GM21619 (cell line): ENCODE results near the gene COTL1.

Experiments used
- ATAC-seq: cut with Tn5 transposase; IDR thresholded peaks from one replicate; pipeline ENCODE4 v1.9.1; 2021; ENCODE audit not compliant: unreplicated experiment

Gene COTL1

GRCh38 chr16:84597931-84598351 lies 19.9 kb downstream of the COTL1 start:
- ATAC-seq = no peak

DNA sequence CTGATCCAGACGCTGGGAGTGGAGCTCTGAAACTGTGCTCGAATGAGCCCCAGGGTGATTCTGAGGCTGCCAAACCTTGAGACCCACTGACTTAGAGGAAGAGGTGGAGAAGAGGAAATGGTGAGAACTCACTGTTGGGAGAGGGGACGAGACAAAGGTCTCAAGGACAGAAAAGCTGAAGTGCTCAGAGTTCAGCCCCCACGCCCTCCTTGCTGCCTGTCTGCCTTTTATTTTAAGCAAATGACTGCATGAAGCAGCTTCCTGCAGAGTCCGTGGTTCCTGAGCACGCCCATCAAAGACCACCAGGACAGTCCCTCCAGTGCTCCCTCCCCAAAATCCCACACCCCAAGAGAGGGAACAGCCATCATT lies 20.4 kb downstream of the COTL1 start:
- no peak for ATAC-seq

DNA sequence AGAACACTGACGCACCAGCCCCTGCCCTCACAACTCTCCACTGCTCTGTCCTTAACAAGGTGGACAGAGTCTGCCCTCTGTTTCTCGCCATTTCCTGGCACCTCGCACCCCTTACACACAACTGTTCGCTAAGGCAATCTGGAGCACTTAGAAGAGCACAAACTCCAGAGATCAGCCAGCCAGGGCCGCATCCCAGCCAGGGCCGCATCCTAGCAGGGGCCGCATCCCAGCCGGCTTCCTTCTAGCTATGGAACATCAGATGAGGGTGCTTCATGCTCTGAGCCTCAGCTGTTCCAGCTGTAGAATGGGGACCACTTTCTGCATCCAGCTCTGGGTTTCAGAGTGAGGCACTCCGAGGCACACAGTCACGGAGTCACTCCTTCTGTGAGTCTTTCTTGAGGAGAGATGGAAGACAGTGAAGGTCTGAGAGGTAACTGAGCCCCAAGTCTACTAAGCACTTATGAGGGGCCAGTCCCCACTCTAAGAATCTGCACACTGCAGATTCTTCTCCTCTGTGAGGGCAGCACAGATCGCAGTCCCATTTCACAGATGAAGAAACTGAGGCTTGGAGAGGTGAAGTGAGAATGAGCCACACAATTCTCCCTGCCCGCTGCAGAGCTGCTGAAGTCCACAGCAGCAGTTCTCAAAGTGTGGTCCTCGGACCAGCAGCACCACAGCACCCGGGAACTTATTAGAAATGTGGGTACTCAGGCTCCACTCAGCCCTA lies 20.9 kb downstream of the COTL1 start:
- no peak for ATAC-seq

GRCh38 chr16:84596161-84596560 lies 21.7 kb downstream of the COTL1 start:
- ATAC-seq = no peak

GRCh38 chr16:84595052-84595481 lies 22.8 kb downstream of the COTL1 start:
- ATAC-seq = no peak

DNA sequence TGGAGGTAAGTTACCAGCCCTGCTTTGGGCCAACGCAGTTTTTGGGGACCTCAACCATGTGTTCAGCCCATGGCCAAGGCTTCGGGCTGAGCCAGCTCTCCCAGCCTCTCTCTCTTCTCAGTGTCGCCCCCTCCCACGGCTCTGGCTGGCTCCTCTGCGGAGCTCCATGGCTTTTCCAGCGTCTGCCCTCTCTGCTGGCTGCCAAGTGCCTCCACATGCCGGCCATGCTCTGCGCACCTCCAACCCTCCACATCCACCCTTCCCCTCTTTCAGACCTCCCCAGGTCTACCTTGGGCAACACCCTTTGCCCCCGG lies 23.2 kb downstream of the COTL1 start:
- ATAC-seq = no peak

- peak; percentile 85 for ATAC-seq
Measured at GRCh38 chr16:84593825-84594724, 23.8 kb downstream of the COTL1 start.

DNA sequence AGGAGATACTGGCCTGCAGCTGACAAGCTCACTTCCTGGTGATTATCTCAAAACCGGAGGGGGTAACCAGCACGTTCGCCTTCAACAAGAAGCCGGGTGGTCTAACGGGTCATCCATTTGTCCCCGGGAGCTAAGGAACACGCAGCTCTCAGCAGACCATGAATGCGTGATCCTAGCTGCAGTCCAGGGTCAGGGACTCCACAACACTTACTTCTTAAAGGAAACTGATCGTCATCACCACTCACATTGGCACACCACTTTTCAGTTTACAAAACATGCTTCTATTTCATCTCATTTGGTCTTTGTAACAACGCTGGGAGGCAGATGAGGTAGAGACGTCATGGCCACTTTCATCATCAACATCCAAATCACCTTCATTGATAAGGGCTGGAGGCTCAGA lies 25.2 kb downstream of the COTL1 start:
- no peak for ATAC-seq

DNA sequence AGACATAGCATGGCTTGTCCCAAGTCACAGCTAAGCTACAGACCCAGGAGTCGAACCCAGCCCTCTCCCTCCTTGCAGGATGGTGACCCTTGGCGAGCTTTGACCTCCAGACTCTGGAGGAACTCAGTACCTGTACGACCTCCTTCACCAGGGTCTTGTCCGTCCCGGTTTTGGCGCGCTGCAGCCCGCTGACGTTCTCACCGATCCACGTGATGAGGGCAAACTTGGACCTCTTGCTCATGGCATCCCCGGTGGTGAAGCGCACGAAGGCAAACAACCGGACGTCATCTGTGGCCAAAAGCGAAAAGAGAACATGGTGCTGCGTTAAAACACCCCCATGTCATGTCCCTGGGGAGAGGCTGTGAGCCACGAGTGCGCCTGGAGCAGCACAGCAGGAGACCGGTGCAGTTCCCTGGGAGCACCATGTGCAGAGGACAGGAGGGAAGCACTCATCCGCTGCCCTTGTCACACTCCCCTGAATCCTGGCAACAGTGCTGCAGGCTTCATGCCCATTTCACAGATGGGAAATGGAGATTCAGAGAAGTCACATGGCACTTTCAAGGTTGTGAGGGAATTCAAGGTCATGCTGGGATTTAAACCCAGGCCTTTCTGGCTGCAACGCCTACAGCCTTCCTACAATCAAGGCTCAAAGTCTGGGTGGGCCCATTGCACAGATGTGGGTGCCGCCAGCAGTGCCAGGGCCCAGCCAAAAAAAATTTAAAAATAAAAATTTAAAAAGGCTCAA lies 27.7 kb downstream of the COTL1 start:
- no peak for ATAC-seq

- no peak for ATAC-seq
Measured at GRCh38 chr16:84588991-84589390, 28.9 kb downstream of the COTL1 start.

DNA sequence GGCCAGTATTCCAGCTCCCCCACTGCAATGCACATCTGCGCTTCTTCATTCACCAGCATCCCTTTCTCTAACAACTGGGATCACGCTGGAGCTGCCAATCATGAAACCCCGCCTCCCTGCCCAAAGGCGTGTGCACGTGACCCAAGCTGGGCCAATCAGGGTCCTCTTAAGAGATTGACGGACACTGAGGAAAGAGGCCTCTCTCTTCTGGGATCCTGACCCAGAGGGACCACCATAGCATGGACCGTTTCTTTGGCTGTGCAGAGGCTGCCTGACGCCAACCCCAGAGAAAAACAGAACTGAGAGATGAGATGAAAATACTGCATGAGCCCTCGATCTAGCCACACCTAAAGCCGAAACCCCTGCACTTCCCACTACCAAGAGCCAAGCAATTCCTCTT lies 32.0 kb downstream of the COTL1 start:
- peak; percentile 68 for ATAC-seq

GRCh38 chr16:84585467-84585866 lies 32.4 kb downstream of the COTL1 start:
- no peak for ATAC-seq

DNA sequence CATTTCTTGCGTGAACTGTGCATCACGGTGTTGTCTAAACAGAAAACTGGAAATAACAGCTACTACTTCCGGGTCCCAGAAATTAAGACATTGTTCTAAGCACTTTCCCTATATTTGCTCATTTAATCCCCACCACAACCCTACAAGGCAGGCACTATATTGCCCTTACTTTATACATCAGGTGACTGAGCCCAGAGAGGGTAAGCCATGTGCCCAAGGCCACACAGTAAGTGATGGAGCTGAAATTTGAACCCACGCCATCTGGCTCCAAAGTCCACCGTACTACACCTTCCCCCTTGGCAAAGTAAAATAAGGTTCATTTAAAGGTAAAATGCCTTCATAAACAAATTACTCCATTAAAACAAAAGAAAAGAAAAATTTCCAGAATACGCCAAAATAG lies 33.2 kb downstream of the COTL1 start:
- no peak for ATAC-seq

DNA sequence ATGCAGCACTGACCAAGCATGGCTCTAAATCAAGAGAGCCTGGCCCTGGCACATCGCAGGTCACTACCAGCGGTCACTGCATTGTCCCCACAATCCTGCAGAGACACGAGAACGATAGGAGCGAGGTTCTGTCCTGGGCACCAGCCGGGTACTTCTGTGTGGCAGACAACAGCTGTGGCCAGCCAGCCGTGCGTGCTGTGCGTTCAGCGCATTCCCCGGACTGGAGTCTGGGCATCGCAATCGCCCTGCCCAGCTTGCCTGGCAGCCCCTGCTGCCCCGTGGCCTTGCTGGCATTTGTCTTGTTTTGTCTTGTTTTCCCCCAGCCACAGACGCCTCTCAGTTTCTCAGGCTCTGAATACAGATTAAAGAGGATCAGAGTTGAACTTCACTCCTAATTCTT lies 33.9 kb downstream of the COTL1 start:
- ATAC-seq = no peak

- ATAC-seq = no peak
Measured at GRCh38 chr16:84582958-84583516, 34.8 kb downstream of the COTL1 start.

GRCh38 chr16:84581158-84581557 lies 36.7 kb downstream of the COTL1 start:
- ATAC-seq = no peak

- no peak for ATAC-seq
Measured at GRCh38 chr16:84579936-84580335, 37.9 kb downstream of the COTL1 start.

DNA sequence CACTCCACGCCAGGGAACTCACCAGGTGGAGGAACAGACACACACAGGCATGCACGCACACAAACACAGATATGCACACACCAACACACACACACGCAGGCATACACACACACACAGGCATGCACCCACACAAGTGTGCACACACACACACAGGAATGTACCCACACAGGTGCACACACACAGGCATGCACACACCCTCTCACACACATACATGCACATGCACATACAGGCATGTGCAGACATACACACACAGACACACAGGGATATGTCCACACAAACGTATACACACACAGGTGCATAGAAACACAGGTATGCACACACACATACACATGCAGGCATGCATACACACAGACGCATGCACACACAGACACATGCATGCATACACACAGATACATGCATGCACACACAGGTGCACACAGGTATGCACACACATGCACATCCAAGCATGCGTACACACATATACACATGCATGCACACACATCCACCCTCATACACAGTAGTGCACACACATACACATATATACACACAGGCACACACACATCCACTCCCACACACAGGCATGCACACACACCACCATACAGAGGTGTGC lies 39.2 kb downstream of the COTL1 start:
- no peak for ATAC-seq

DNA sequence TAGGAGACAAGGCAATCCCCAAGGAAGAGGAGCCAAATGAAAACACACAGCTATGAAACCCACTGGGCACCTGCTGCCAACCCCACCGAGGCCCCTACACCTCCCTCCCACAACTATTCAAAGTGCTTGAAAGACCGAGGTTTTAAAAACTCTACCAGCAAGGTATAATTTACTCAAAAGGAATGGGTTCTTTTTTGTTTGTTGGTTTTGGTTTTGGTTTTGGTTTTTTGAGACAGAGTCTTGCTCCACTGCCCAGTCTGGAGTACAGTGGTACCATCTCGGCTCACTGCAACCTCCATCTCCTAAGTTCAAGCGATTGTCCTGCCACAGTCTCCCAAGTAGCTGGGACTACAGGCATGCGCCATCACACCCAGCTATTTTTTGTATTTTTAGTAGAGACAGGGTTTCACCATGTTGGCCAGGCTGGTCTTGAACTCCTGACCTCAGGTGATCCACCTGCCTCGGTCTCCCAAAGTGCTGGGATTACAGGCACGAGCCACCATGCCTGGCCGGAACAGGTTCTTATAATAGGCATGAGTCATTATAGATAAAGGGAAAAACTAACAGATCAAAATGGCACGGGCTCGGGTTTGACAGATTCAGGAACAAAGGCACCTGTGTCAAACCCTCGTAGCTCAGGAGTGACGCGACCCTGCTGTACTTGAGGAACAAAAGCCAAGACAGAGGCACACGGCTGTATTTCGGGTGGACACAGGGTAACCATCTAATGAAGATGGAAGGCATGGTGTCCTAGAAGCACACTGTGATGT lies 40.7 kb downstream of the COTL1 start:
- ATAC-seq = no peak

DNA sequence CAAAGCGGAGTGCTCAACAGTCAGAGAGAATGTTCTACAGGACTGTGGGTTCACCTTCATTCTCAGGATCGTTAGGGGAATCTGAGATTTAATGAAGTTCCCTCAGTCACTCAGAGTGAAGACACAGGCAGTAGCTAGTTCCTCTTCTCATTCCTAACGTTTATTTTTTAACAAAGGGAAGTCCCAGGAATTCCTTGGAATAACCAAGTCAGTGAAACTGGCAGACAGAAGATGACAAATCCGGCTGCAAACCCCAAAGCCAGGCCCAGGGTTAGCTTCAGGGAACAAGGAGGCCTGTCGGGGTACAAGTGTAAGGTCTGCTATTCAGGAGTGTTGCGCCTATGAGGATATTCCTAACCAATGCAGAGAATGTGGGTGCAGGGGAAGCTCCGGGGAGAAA lies 42.0 kb downstream of the COTL1 start:
- ATAC-seq = no peak
